Spleen (tissue), 7 donors: Measurements from ENCODE around the gene NUDT1.

Experiments
- CTCF ChIP-seq, 11 experiments: fragments of 200-600 bp in 7 of 11; fragments of 450-650 bp in 4 of 11; sonication (generic) in 4 of 11; IDR thresholded peaks in 8 of 11; conservative IDR thresholded peaks in 3 of 11; 1 replicate in 7 of 11; 2 replicates in 4 of 11; pipeline versions ENCODE4 v1.4.0 to v1.8.0; 2016 to 2021; ENCODE audit warnings: antibody characterized with exemption in 11 of 11, inconsistent platforms in 4 of 11, mild to moderate bottlenecking in 1 of 11
- POLR2A ChIP-seq, 3 donors: fragments of 450-650 bp; IDR thresholded peaks; one replicate each; pipeline ENCODE4 v1.5.1; 2017; ENCODE audit warnings: antibody characterized with exemption in 3 of 3, mild to moderate bottlenecking in 1 of 3
- donor health status: DM: no; HTN: no; CAD: no; lungs with moderate emphysema.
- donor health status: DM: no; HTN: no; CAD: no.
- donor health status: DM: no; HTN: no; CAD: no.

- TF ChIP-seq CTCF (IDR thresholded peaks at IDR 0.05 in 8 of 11, conservative IDR thresholded peaks at IDR 0.05 in 3 of 11) (no peak), POLR2A (IDR thresholded peaks at IDR 0.05) (no peak)
These were observed 42.0 kb upstream of the NUDT1 start for GRCh38 chr7:2199956-2200583.
